HepG2 (cell line): ENCODE measurements around the gene P2RY12. TPM values are rescaled to one million over a fixed set of nuclear protein-coding genes. Genes with fewer than 3 reads are reported as not detected.

ENCODE experiments used
- ATAC-seq: fragments of 200-7000 bp; cut with Tn5 transposase; 3 replicates; pipeline ENCODE4 v1.9.1; 2020; ENCODE audit warnings: mild to moderate bottlenecking, moderate library complexity
- BruUV-seq: library from RNA; stranded (reverse); fragments of 400-500 nt; replicated peaks from 2 replicates; lab custom pipeline; 2021; lab: Mats Ljungman, UMichigan
- CTCF ChIA-PET: fragments of 300-600 bp; formaldehyde crosslinking; extraction: SDS; loops from one replicate; lab custom pipeline; 2021; ENCODE audit warnings: low total read pairs, inconsistent platforms, low intra/inter-chr PET ratio; lab: Yijun Ruan, JAX
- POLR2A ChIA-PET: fragments of 350-600 bp; sonication (Branson Sonifier 250); formaldehyde crosslinking; loops from one replicate; lab custom pipeline; 2020; ENCODE audit warnings: antibody characterized with exemption, inconsistent platforms; lab: Yijun Ruan, JAX
- DNase-seq: peaks from one replicate; pipeline ENCODE4 v3.0.0-alpha.2; 2015; ENCODE audit warnings: low spot score
- FAIRE-seq: peaks from 3 replicates; lab custom pipeline; 2011; peaks lifted over from hg19 to GRCh38; lab: Jason Lieb, UNC
- H2AFZ ChIP-seq: one replicate; pipeline ENCODE4 v1.6.1; 2011; ENCODE audit warnings: low read length, inconsistent platforms
- H3K27ac ChIP-seq: fragments of 300-600 bp; 3 replicates; pipeline ENCODE4 v1.8.0; 2011; ENCODE audit warnings: mixed run types, mild to moderate bottlenecking, mixed read lengths, low read length, inconsistent platforms; ENCODE audit not compliant: insufficient read depth; ENCODE audit errors: extremely low read length
- H3K27me3 ChIP-seq, 2 experiments: fragments of 200-600 bp in 1 of 2; 2 replicates in 1 of 2; 3 replicates in 1 of 2; pipeline versions ENCODE4 v1.6.0 to v1.8.0; 2011; ENCODE audit warnings: low read length in 2 of 2, mild to moderate bottlenecking in 2 of 2, moderate library complexity in 2 of 2, inconsistent platforms in 1 of 2; ENCODE audit not compliant: insufficient read depth in 2 of 2, control insufficient read depth in 1 of 2
- H3K36me3 ChIP-seq, 2 experiments: fragments of 200-600 bp in 1 of 2; replicated peaks in 1 of 2; 2 replicates in 1 of 2; 3 replicates in 1 of 2; pipeline versions ENCODE4 v1.5.1 to v1.8.0; 2011; ENCODE audit warnings: low read length in 2 of 2, inconsistent platforms in 1 of 2; ENCODE audit not compliant: insufficient read depth in 2 of 2, control insufficient read depth in 1 of 2
- H3K4me1 ChIP-seq: 2 replicates; pipeline ENCODE4 v1.5.1; 2012; ENCODE audit warnings: low read length, inconsistent platforms; ENCODE audit not compliant: insufficient read depth
- H3K4me2 ChIP-seq: 2 replicates; pipeline ENCODE4 v1.6.0; 2011; ENCODE audit warnings: low read depth, low read length, inconsistent platforms
- H3K4me3 ChIP-seq, 3 experiments: fragments of 200-600 bp in 1 of 3; sonication (generic), shearing (Covaris generic) in 1 of 3; replicated peaks in 1 of 3; 2 replicates each; pipeline ENCODE4 v1.5.1; 2011 to 2016; ENCODE audit warnings: low read length in 3 of 3, inconsistent platforms in 2 of 3, low read depth in 2 of 3, mild to moderate bottlenecking in 2 of 3, control low read depth in 1 of 3, mixed read lengths in 1 of 3; ENCODE audit not compliant: insufficient read depth in 1 of 3
- H3K79me2 ChIP-seq: one replicate; pipeline ENCODE4 v1.6.1; 2011; ENCODE audit warnings: low read length, inconsistent platforms; ENCODE audit not compliant: insufficient read depth
- H3K9ac ChIP-seq: 2 replicates; pipeline ENCODE4 v1.6.0; 2011; ENCODE audit warnings: mild to moderate bottlenecking, low read depth, low read length, inconsistent platforms; ENCODE audit not compliant: insufficient read depth
- H3K9me3 ChIP-seq: 2 replicates; pipeline ENCODE4 v1.5.1; 2012; ENCODE audit warnings: mild to moderate bottlenecking, low read length
- H4K20me1 ChIP-seq: 2 replicates; pipeline ENCODE4 v1.6.0; 2011; ENCODE audit warnings: inconsistent platforms, mild to moderate bottlenecking, low read length, moderate library complexity; ENCODE audit not compliant: insufficient read depth
- BCLAF1 ChIP-seq: fragments of 450-650 bp; IDR thresholded peaks from 2 replicates; pipeline ENCODE4 v1.6.1; 2017; ENCODE audit warnings: mild to moderate bottlenecking
- CHCHD3 ChIP-seq: sonication (generic); formaldehyde crosslinking; IDR thresholded peaks from 2 replicates; pipeline ENCODE4 v1.8.0; 2022; ENCODE audit warnings: mild to moderate bottlenecking, missing genetic modification reagents, moderate library complexity
- CHD2 ChIP-seq: IDR thresholded peaks from 2 replicates; pipeline ENCODE4 v1.6.1; 2011; ENCODE audit warnings: low read depth, low read length, improper control_type of control experiment
- DZIP1 ChIP-seq: sonication (generic); formaldehyde crosslinking; IDR thresholded peaks from 2 replicates; pipeline ENCODE4 v1.5.0; 2020; ENCODE audit warnings: mild to moderate bottlenecking, missing genetic modification reagents
- ERF ChIP-seq: IDR thresholded peaks from 2 replicates; pipeline ENCODE4 v1.6.1; 2018; ENCODE audit warnings: missing biosample characterization, missing genetic modification reagents
- GATA4 ChIP-seq: sonication (generic); IDR thresholded peaks from 2 replicates; pipeline ENCODE4 v1.6.1; 2016; ENCODE audit warnings: antibody characterized with exemption, low read depth, borderline replicate concordance
- HMGA1 ChIP-seq: sonication (generic); formaldehyde crosslinking; conservative IDR thresholded peaks from 2 replicates; pipeline ENCODE4 v1.4.0; 2020; ENCODE audit warnings: missing genetic modification reagents
- MED1 ChIP-seq: sonication (generic); formaldehyde crosslinking; IDR thresholded peaks from 2 replicates; pipeline ENCODE4 v1.4.0; 2020; ENCODE audit warnings: missing genetic modification reagents
- MEIS2 ChIP-seq: sonication (generic); formaldehyde crosslinking; IDR thresholded peaks from 2 replicates; pipeline ENCODE4 v1.9.0; 2021; ENCODE audit warnings: mild to moderate bottlenecking, missing genetic modification reagents
- PAF1 ChIP-seq: IDR thresholded peaks from 2 replicates; pipeline ENCODE4 v1.6.1; 2016; ENCODE audit warnings: missing genetic modification reagents, missing compliant biosample characterization
- PBX2 ChIP-seq: IDR thresholded peaks from 2 replicates; pipeline ENCODE4 v1.6.1; 2016; ENCODE audit warnings: control low read depth
- SIN3B ChIP-seq: fragments of 150-350 bp; IDR thresholded peaks from 2 replicates; pipeline ENCODE4 v1.6.1; 2014; ENCODE audit warnings: low read length
- SYNCRIP ChIP-seq: fragments of 200-400 bp; formaldehyde crosslinking; IDR thresholded peaks from 2 replicates; pipeline ENCODE4 v1.6.1; 2018; ENCODE audit warnings: mild to moderate bottlenecking, low read depth, low read length; ENCODE audit not compliant: insufficient read depth
- ZNF451 ChIP-seq: sonication (generic); formaldehyde crosslinking; IDR thresholded peaks from 2 replicates; pipeline ENCODE4 v1.5.0; 2020; ENCODE audit warnings: mild to moderate bottlenecking, missing genetic modification reagents
- ZNF549 ChIP-seq: sonication (generic); formaldehyde crosslinking; IDR thresholded peaks from 2 replicates; pipeline ENCODE4 v1.5.0; 2020; ENCODE audit warnings: missing genetic modification reagents
- ZNF670 ChIP-seq: sonication (generic); formaldehyde crosslinking; IDR thresholded peaks from 2 replicates; pipeline ENCODE4 v1.8.0; 2022; ENCODE audit warnings: mild to moderate bottlenecking, missing genetic modification reagents, borderline replicate concordance
- WGBS: methylation state at CpG from one replicate; pipeline ENCODE4 v1.1.6; 2017; ENCODE audit warnings: low lambda C conversion rate; 5-methylcytosine and 5-hydroxymethylcytosine counted together
- in situ Hi-C: cut with HindIII; loops from 2 replicates; pipeline ENCODE4 v1.10.0; 2017; ENCODE audit warnings: low pct_unique_long_range_greater_than_20kb; ENCODE audit not compliant: extremely low pct_ligation_motif_present
- intact Hi-C: fragments of 100-400 bp; cut with micrococcal nuclease; formaldehyde crosslinking; loops from one replicate; pipeline ENCODE4 v1.10.0; 2022; ENCODE audit not compliant: unreplicated experiment
- polyA plus RNA-seq, 8 experiments: library from polyadenylated mRNA; depleted of rRNA in 3 of 8; stranded (reverse) in 7 of 8; unstranded in 1 of 8; fragments of >200 nt; fragmentation: Illumina TruSeq in 4 of 8; extraction: Trizol in 4 of 8; gene quantifications; 2 replicates each; pipeline versions ENCODE4 v1.2.1 to v1.2.3, GENCODE V29; 2011 to 2016; ENCODE audit warnings: low read depth in 4 of 8, missing spikeins in 1 of 8, mixed read lengths in 1 of 8; ENCODE audit not compliant: insufficient read depth in 1 of 8
- total RNA-seq, 5 experiments: library from RNA; depleted of rRNA; stranded (reverse); fragments of >200 nt; fragmentation: Illumina TruSeq; extraction: Trizol; gene quantifications; 2 replicates each; pipeline ENCODE4 v1.2.3, GENCODE V29; 2016; ENCODE audit warnings: low read depth in 1 of 5
- TF ChIP-seq, protein P1 (sequence below): sonication (generic); formaldehyde crosslinking; IDR thresholded peaks from 2 replicates; pipeline ENCODE4 v1.8.0; 2022; ENCODE audit warnings: mild to moderate bottlenecking, missing genetic modification reagents, borderline replicate concordance
- TF ChIP-seq, protein P2 (sequence below): sonication (generic); formaldehyde crosslinking; IDR thresholded peaks from 2 replicates; pipeline ENCODE4 v1.5.0; 2020; ENCODE audit warnings: missing genetic modification reagents, mild to moderate bottlenecking, borderline replicate concordance

Gene P2RY12
- total and polyA plus RNA-seq, 2 of the 13 experiments (the other 11 are each of a cell fraction or from before 2014, with no cell fraction given) = not detected

GRCh38 chr3:151367448-151367847 is 17.1 kb downstream of the P2RY12 start:
- intact Hi-C loops = no loop called here
- no peak for TF ChIP-seq ZNF451 (CRISPR knock-in tag)
- no peak for TF ChIP-seq SYNCRIP
- TF ChIP-seq BCLAF1 = no peak
- no peak for TF ChIP-seq PAF1 (CRISPR knock-in tag)
- TF ChIP-seq HMGA1 (CRISPR knock-in tag) = no peak
- no peak for TF ChIP-seq GATA4
- no peak for TF ChIP-seq MED1 (CRISPR knock-in tag)
- TF ChIP-seq, protein P1, sequence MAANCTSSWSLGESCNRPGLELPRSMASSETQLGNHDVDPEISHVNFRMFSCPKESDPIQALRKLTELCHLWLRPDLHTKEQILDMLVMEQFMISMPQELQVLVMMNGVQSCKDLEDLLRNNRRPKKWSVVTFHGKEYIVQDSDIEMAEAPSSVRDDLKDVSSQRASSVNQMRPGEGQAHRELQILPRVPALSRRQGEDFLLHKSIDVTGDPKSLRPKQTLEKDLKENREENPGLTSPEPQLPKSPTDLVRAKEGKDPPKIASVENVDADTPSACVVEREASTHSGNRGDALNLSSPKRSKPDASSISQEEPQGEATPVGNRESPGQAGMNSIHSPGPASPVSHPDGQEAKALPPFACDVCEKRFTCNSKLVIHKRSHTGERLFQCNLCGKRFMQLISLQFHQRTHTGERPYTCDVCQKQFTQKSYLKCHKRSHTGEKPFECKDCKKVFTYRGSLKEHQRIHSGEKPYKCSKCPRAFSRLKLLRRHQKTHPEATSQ = no peak
- no peak for TF ChIP-seq ERF
- no peak for TF ChIP-seq DZIP1 (CRISPR knock-in tag)
- TF ChIP-seq PBX2 (CRISPR knock-in tag) = no peak
- no peak for TF ChIP-seq ZNF670
- no peak for TF ChIP-seq CHD2
- TF ChIP-seq CHCHD3 (CRISPR knock-in tag) = no peak
- TF ChIP-seq ZNF549 (CRISPR knock-in tag) = no peak
- TF ChIP-seq, protein P2, sequence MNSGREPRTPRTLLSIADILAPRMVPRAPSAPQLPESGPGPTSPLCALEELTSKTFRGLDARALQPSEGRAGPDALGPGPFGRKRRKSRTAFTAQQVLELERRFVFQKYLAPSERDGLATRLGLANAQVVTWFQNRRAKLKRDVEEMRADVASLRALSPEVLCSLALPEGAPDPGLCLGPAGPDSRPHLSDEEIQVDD = no peak
- no peak for TF ChIP-seq SIN3B
- no peak for TF ChIP-seq MEIS2

More at GRCh38 chr3:151367448-151367847, 17.1 kb downstream of the P2RY12 start:
- no peak for DNase-seq
- Histone ChIP-seq H2AFZ (no peak overlapping the region), H3K36me3 (no peaks in the 10 kb centered on the region), H3K27ac (no peak overlapping the region), H3K9me3 (no peaks in the 10 kb centered on the region), H4K20me1 (no peaks in the 10 kb centered on the region), H3K4me1 (no peaks in the 10 kb centered on the region), H3K27me3 (no peaks in the 10 kb centered on the region), H3K4me3 (no peak overlapping the region), H3K4me2 (no peak overlapping the region), H3K79me2 (no peaks in the 10 kb centered on the region), H3K9ac (no peak overlapping the region)
- no peak for ATAC-seq
- BruUV-seq = no TSS peak
- ChIA-PET POLR2A (no interaction called here), CTCF (no interaction called here)
- in situ Hi-C loops = no loop called here
- 50% methylated on average over 5 of the region's 5 CpGs for WGBS
- no peak for FAIRE-seq
